Gastrocnemius medialis (tissue), 4 donors: ENCODE data around the gene SLC25A47.

ENCODE experiments used
- POLR2A ChIP-seq, 2 donors: fragments of 450-650 bp; IDR thresholded peaks; one replicate each; pipeline ENCODE4 v1.6.1; 2017; ENCODE audit warnings: antibody characterized with exemption in 2 of 2, mild to moderate bottlenecking in 2 of 2, moderate library complexity in 2 of 2
- TF ChIP-seq, protein P1 (sequence below), 5 experiments: fragments of 450-650 bp in 3 of 5; fragments of 200-600 bp in 2 of 5; sonication (generic) in 2 of 5; IDR thresholded peaks in 4 of 5; conservative IDR thresholded peaks in 1 of 5; 1 replicate in 4 of 5; 2 replicates in 1 of 5; pipeline ENCODE4 v1.5.1; 2016 to 2019; ENCODE audit warnings: antibody characterized with exemption in 5 of 5, mild to moderate bottlenecking in 3 of 5, moderate library complexity in 3 of 5

GRCh38 chr14:100329233-100330006 lies 6.3 kb downstream of the SLC25A47 start:
- TF ChIP-seq, protein P1, sequence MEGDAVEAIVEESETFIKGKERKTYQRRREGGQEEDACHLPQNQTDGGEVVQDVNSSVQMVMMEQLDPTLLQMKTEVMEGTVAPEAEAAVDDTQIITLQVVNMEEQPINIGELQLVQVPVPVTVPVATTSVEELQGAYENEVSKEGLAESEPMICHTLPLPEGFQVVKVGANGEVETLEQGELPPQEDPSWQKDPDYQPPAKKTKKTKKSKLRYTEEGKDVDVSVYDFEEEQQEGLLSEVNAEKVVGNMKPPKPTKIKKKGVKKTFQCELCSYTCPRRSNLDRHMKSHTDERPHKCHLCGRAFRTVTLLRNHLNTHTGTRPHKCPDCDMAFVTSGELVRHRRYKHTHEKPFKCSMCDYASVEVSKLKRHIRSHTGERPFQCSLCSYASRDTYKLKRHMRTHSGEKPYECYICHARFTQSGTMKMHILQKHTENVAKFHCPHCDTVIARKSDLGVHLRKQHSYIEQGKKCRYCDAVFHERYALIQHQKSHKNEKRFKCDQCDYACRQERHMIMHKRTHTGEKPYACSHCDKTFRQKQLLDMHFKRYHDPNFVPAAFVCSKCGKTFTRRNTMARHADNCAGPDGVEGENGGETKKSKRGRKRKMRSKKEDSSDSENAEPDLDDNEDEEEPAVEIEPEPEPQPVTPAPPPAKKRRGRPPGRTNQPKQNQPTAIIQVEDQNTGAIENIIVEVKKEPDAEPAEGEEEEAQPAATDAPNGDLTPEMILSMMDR (IDR thresholded peaks at IDR 0.05 in 4 of 5, conservative IDR thresholded peaks at IDR 0.05 in 1 of 5), result no peak
- no peak for TF ChIP-seq POLR2A (IDR thresholded peaks at IDR 0.05)
